IMR-90 (cell line): ENCODE data around the gene CCK. TPM values are rescaled to one million over a fixed set of nuclear protein-coding genes. Genes with fewer than 3 reads are reported as not detected.

ENCODE experiments used
- ATAC-seq: fragments of 200-7000 bp; cut with Tn5 transposase; 2 replicates; pipeline ENCODE4 v1.9.1; 2020; ENCODE audit warnings: low read depth, mild to moderate bottlenecking, moderate library complexity
- BruUV-seq: library from RNA; stranded (reverse); fragments of 400-500 nt; replicated peaks from 2 replicates; lab custom pipeline; 2021; lab: Mats Ljungman, UMichigan
- CTCF ChIA-PET: fragments of 300-600 bp; formaldehyde crosslinking; extraction: SDS; loops from one replicate; lab custom pipeline; 2021; ENCODE audit warnings: antibody characterized with exemption; lab: Yijun Ruan, JAX
- POLR2A ChIA-PET: fragments of 300-600 bp; sonication (Branson Sonifier 250); formaldehyde crosslinking; loops from one replicate; lab custom pipeline; 2022; ENCODE audit warnings: antibody characterized with exemption; ENCODE audit not compliant: unreplicated experiment; lab: Charles Lee
- DNase-seq: peaks from one replicate; pipeline ENCODE4 v3.0.0; 2013
- H2AFZ ChIP-seq: replicated peaks from 2 replicates; pipeline ENCODE3; 2013; ENCODE audit warnings: low read length, mild to moderate bottlenecking; ENCODE audit not compliant: poor library complexity
- H2AK5ac ChIP-seq: 2 replicates; pipeline ENCODE4 v1.6.1; 2013; ENCODE audit warnings: low read depth, low read length, inconsistent platforms
- H2AK9ac ChIP-seq: replicated peaks from 2 replicates; pipeline ENCODE3; 2013; ENCODE audit warnings: mild to moderate bottlenecking, low read depth, low read length, moderate library complexity; ENCODE audit not compliant: poor library complexity
- H2BK120ac ChIP-seq: 2 replicates; pipeline ENCODE4 v1.6.1; 2013; ENCODE audit warnings: low read depth, low read length, inconsistent platforms
- H2BK15ac ChIP-seq: 3 replicates; pipeline ENCODE4 v1.6.1; 2013; ENCODE audit warnings: low read depth, low read length, inconsistent platforms
- H2BK20ac ChIP-seq: 2 replicates; pipeline ENCODE4 v1.6.1; 2013; ENCODE audit warnings: low read depth, mild to moderate bottlenecking, inconsistent platforms, low read length, moderate library complexity
- H2BK5ac ChIP-seq: 2 replicates; pipeline ENCODE4 v1.6.1; 2013; ENCODE audit warnings: mild to moderate bottlenecking, low read depth, low read length, inconsistent platforms; ENCODE audit not compliant: poor library complexity, severe bottlenecking
- H3K14ac ChIP-seq: replicated peaks from 2 replicates; pipeline ENCODE4 v1.6.1; 2013; ENCODE audit warnings: low read depth, low read length, inconsistent platforms
- H3K18ac ChIP-seq: 2 replicates; pipeline ENCODE4 v1.6.1; 2013; ENCODE audit warnings: low read depth, low read length, control low read depth
- H3K23ac ChIP-seq: 2 replicates; pipeline ENCODE4 v1.6.1; 2013; ENCODE audit warnings: low read depth, low read length, inconsistent platforms
- H3K27ac ChIP-seq: 2 replicates; pipeline ENCODE4 v1.5.1; 2013; ENCODE audit warnings: mild to moderate bottlenecking, control low read depth, low read length; ENCODE audit not compliant: insufficient read depth
- H3K27me3 ChIP-seq: 2 replicates; pipeline ENCODE4 v1.6.1; 2013; ENCODE audit warnings: low read length; ENCODE audit not compliant: control insufficient read depth, insufficient read depth
- H3K36me3 ChIP-seq: 2 replicates; pipeline ENCODE4 v1.6.1; 2013; ENCODE audit warnings: low read length, mixed read lengths; ENCODE audit not compliant: control insufficient read depth, insufficient read depth
- H3K4ac ChIP-seq: 2 replicates; pipeline ENCODE4 v1.6.1; 2013; ENCODE audit warnings: low read depth, low read length, inconsistent platforms
- H3K4me1 ChIP-seq: 2 replicates; pipeline ENCODE4 v1.6.1; 2013; ENCODE audit warnings: low read length, mixed read lengths; ENCODE audit not compliant: control insufficient read depth, insufficient read depth
- H3K4me2 ChIP-seq: 2 replicates; pipeline ENCODE4 v1.6.1; 2013; ENCODE audit warnings: low read depth, mild to moderate bottlenecking, control low read depth, low read length, moderate library complexity
- H3K4me3 ChIP-seq: 2 replicates; pipeline ENCODE4 v1.5.1; 2013; ENCODE audit warnings: low read depth, mild to moderate bottlenecking, control low read depth, low read length, moderate library complexity; ENCODE audit not compliant: insufficient read depth
- H3K56ac ChIP-seq: 2 replicates; pipeline ENCODE4 v1.6.1; 2013; ENCODE audit warnings: low read length, inconsistent platforms; ENCODE audit not compliant: insufficient read depth; ENCODE audit errors: extremely low read depth
- H3K79me1 ChIP-seq, 2 experiments: 2 replicates each; pipeline ENCODE4 v1.6.1; 2013; ENCODE audit warnings: low read length in 2 of 2, inconsistent platforms in 1 of 2, low read depth in 1 of 2
- H3K9ac ChIP-seq: 2 replicates; pipeline ENCODE4 v1.6.1; 2013; ENCODE audit warnings: low read depth, low read length, control low read depth
- H3K9me1 ChIP-seq: 2 replicates; pipeline ENCODE4 v1.6.1; 2013; ENCODE audit warnings: low read length, inconsistent platforms; ENCODE audit not compliant: insufficient read depth
- H3K9me3 ChIP-seq: 2 replicates; pipeline ENCODE4 v1.6.1; 2013; ENCODE audit warnings: low read length; ENCODE audit not compliant: control insufficient read depth, insufficient read depth
- H4K20me1 ChIP-seq: 2 replicates; pipeline ENCODE4 v1.6.1; 2013; ENCODE audit warnings: low read length, inconsistent platforms; ENCODE audit not compliant: insufficient read depth
- H4K5ac ChIP-seq: 2 replicates; pipeline ENCODE4 v1.6.1; 2013; ENCODE audit warnings: mild to moderate bottlenecking, low read depth, low read length, control low read depth
- H4K8ac ChIP-seq, 2 experiments: 2 replicates each; pipeline ENCODE4 v1.6.1; 2013; ENCODE audit warnings: low read depth in 2 of 2, low read length in 2 of 2, control low read depth in 1 of 2, inconsistent platforms in 1 of 2
- H4K91ac ChIP-seq: 2 replicates; pipeline ENCODE4 v1.6.1; 2013; ENCODE audit warnings: low read depth, low read length, inconsistent platforms; ENCODE audit not compliant: insufficient read depth
- CTCF ChIP-seq: conservative IDR thresholded peaks from 2 replicates; pipeline ENCODE4 v1.5.1; 2012; ENCODE audit warnings: mild to moderate bottlenecking, low read depth, low read length, improper control_type of control experiment
- NFE2L2 ChIP-seq: fragments of 150-350 bp; IDR thresholded peaks from 2 replicates; pipeline ENCODE4 v1.6.1; 2016; ENCODE audit warnings: low read depth, mild to moderate bottlenecking, low read length
- RAD21 ChIP-seq: IDR thresholded peaks from 2 replicates; pipeline ENCODE4 v1.6.1; 2012; ENCODE audit warnings: low read length, improper control_type of control experiment
- SMC3 ChIP-seq: fragments of 150-350 bp; IDR thresholded peaks from 2 replicates; pipeline ENCODE4 v1.6.1; 2016; ENCODE audit warnings: low read depth, mild to moderate bottlenecking, antibody characterized with exemption, low read length, moderate library complexity
- WGBS, 2 experiments: methylation state at CpG; one replicate each; pipeline versions ENCODE4 v1.1.5 to v1.1.7; 2013; ENCODE audit warnings: missing lambda C conversion rate in 2 of 2; ENCODE audit not compliant: insufficient read length in 1 of 2; ENCODE audit errors: extremely low coverage in 2 of 2; 5-methylcytosine and 5-hydroxymethylcytosine counted together
- dilution Hi-C: fragments of 300-500 bp; cut with HindIII; formaldehyde crosslinking; loops from one replicate; pipeline ENCODE4 v1.14.3; 2018; ENCODE audit warnings: low sequenced_read_pairs; ENCODE audit not compliant: unreplicated experiment
- in situ Hi-C: fragments of 300-500 bp; cut with MboI; formaldehyde crosslinking; loops from 3 replicates; pipeline ENCODE4 v1.14.3; 2019; ENCODE audit warnings: low sequenced_read_pairs, inconsistent platforms, mixed read lengths
- intact Hi-C: fragments of 100-400 bp; cut with micrococcal nuclease; formaldehyde crosslinking; loops from 2 replicates; pipeline ENCODE4 v1.10.0; 2022
- polyA plus RNA-seq, 3 experiments: library from polyadenylated mRNA; depleted of rRNA; stranded (reverse); fragments of >200 nt; gene quantifications; 2 replicates each; pipeline ENCODE4 v1.2.3, GENCODE V29; 2012; ENCODE audit warnings: low replicate concordance in 1 of 3
- total RNA-seq: library from RNA; depleted of rRNA; stranded (reverse); fragments of >200 nt; gene quantifications from 2 replicates; pipeline ENCODE4 v1.2.3, GENCODE V29; 2012

Gene CCK
- total and polyA plus RNA-seq, 2 of the 4 experiments (the other 2 are of a cell fraction) = 0.43 TPM; not detected in 1

GRCh38 chr3:42247576-42248027, 18.4 kb downstream of the CCK start:
- intact Hi-C loops = loop anchor here (1.0 to 5.0 kb wide), 4 partner anchors 196 to 635 kb away; no protein-coding TSS in a partner anchor
- CTCF ChIA-PET = interaction anchor here (0.6 to 3.1 kb wide), 12 partner anchors 11 to 305 kb away, joined by 3 to 13 read pairs (median 3); no protein-coding TSS in a partner anchor
- H3K79me1 ChIP-seq = no peaks in the 10 kb centered on the region

More at GRCh38 chr3:42247576-42248027, 18.4 kb downstream of the CCK start:
- BruUV-seq = no TSS peak
- ATAC-seq = peak; percentile 77
- H2AFZ ChIP-seq = no peak overlapping the region
- WGBS, 2 experiments = 67% methylated on average over 1 of the region's 9 CpGs; no CpG with 5 or more reads in 1 of the 2 experiments
- H2AK9ac ChIP-seq = no peak overlapping the region
- H3K4me3 ChIP-seq = 0 out of 2 replicates have a peak overlapping the region, but pooled peaks have one; percentile 12
- H3K56ac ChIP-seq = no peak overlapping the region
- H4K20me1 ChIP-seq = no peaks in the 10 kb centered on the region
- no peak overlapping the region for H3K14ac ChIP-seq
- H3K9ac ChIP-seq = no peak overlapping the region
- H3K4ac ChIP-seq = no peak overlapping the region
- dilution Hi-C loops (no loop called here), in situ Hi-C loops (loop anchor here (5.0 kb wide), 1 partner anchor 195 kb away; no protein-coding TSS in a partner anchor)
- no peak overlapping the region for H3K18ac ChIP-seq
- H4K8ac ChIP-seq = no peak overlapping the region
- H2AK5ac ChIP-seq = no peak overlapping the region
- no peaks in the 10 kb centered on the region for H3K4me1 ChIP-seq
- H4K5ac ChIP-seq = no peak overlapping the region
- peaks cover 33% of the 10 kb centered on the region for H3K27me3 ChIP-seq
- no peak overlapping the region for H3K27ac ChIP-seq
- H3K9me1 ChIP-seq = no peaks in the 10 kb centered on the region
- no peak overlapping the region for H4K91ac ChIP-seq
- DNase-seq = peak; percentile 49
- H3K23ac ChIP-seq = no peak overlapping the region
- no peak overlapping the region for H2BK120ac ChIP-seq
- no peak overlapping the region for H2BK20ac ChIP-seq
- no peak overlapping the region for H2BK15ac ChIP-seq
- H2BK5ac ChIP-seq = no peak overlapping the region
- H3K4me2 ChIP-seq = peak overlapping the region; percentile 80
- H3K9me3 ChIP-seq = no peaks in the 10 kb centered on the region
- no peak for TF ChIP-seq NFE2L2
- peak; percentile 81 for TF ChIP-seq RAD21
- peak; percentile 81 for TF ChIP-seq CTCF
- peak; percentile 81 for TF ChIP-seq SMC3
- H3K36me3 ChIP-seq = no peaks in the 10 kb centered on the region
- POLR2A ChIA-PET = no interaction called here
